Stimulated activated CD8-positive, alpha-beta memory T cell treated with anti-CD3 and anti-CD28 coated beads, Interleukin-12 subunit alpha, Interleukin-12 subunit beta, amount 100 ng/mL, for 24 hours (primary cell): ENCODE data around the gene CLTCL1.
"Not testable (repeated sequence)": the region's sequence is repeated elsewhere in the genome, so short reads cannot be mapped to it uniquely, and the experiment has no call there.

ENCODE experiments used
- DNase-seq: peaks from one replicate; pipeline ENCODE4 v3.0.0-alpha.2; 2020; ENCODE audit errors: extremely low read depth

CLTCL1 gene

DNA sequence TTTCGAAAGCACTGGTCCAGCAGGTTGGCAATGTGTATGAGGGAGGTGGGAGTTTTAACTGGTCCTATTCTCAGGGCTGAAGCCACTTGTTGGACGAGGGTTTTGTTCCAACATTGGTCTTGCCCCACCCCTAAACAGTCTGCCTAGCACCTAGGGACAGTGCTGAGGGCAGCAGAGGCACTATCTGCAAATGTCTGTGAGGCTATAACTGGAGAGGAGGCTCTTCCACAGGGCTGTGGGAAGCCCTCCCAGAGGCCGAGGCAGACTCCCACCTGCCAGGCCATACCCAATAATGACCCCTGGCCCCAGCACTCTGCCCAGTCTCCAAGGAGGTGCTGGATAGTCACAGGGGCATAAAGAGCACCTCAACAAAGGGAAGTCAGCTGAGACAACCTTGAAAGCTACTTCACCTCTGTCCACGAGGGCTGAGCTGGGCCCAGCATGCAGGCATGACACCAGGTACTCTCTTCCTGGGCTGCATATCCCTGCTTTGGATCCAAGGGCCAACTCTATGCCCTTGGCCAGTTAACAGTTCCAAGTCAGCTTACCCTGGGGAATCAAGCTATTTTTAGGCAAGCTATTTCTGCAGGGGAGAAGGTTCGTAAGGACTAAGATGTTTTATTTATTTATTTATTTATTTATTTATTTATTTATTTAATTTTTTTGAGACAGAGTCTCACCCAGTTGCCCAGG is 72.8 kb downstream of the CLTCL1 start:
- no peak for DNase-seq

DNA sequence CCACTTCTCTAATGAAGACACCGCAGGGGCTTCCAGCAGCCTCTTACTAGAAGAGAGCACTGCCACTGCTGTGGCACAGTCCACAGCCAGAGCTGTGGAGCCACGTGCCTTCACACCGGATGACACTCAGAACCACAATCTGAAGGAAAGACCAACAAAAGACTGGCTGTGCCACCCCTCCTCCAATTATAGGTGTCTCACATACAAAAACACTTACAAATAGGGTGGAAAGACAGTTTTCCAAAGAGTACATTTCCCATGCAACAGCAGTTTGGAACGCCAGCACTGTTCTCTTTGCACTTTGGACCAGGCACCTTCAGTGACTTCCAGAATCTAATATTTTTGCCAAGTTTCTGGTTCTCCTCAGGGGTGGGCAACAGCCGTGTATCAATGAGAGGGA is 74.9 kb downstream of the CLTCL1 start:
- no peak for DNase-seq

DNA sequence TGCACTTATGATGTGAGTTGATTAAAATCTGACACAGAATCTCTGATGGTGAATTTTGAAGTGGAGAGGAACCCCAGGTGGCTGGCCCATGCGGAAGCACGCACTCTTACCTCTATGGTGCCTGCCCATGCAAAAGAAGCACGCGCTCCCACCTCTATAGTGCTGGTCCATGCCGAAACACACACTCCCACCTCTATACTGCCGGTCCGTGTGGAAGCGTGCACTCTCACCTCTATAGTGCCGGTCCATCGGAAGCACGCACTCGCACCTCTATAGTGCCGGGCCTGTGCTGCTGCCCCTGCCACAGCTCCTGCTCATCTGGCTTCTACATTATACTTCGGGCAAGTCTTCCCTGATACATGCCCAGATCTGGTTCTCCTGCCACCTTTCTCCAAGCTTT is 76.2 kb downstream of the CLTCL1 start:
- no peak for DNase-seq

DNA sequence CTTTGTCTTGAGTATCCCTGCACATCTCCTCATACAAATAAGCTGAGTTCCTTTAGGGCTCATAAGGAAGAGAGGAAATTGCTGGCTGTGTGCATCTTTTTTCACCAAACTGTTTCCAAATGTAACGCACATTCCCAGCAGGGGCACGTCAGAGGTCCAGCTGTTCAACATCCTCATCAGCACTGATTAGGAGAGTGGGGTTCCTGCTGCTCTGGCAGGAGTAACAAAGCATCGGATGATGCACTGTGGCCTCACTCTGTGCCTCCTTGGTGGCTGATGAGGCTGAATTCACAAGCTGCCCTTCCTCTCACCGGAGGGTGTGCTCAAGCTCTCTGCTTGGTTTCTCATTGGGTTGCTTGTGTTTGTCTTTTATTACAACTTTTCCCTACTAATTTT is 77.4 kb downstream of the CLTCL1 start:
- DNase-seq = no peak

DNA sequence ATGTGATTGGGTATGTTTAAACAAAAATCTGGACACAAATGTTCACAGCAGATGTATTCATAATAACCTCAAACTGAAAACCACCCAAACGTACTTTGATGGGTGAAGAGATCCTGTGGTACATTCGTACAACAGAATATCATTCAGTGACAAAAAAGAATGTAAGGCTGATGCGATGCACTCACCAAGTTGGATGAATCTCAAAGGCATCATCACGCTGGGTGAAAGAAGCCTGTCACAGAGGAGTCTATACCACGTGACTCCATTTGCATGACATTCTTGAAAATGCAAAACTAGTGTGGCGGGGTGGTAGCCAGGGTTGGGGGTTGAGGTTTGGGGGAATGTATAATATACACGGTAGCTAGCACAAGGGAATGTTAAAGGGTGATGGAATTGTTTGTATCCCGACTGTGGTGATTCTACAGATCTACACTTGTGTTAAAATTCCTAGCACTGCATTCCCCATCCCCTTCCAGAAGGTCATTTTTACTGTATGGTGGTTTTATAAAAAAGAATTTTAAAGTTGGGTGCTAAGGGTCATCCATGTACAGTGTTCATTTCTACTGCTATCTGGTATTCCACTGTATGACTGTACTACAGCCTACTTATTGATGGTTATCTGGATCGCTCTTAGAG is 78.0 kb downstream of the CLTCL1 start:
- no peak for DNase-seq

DNA sequence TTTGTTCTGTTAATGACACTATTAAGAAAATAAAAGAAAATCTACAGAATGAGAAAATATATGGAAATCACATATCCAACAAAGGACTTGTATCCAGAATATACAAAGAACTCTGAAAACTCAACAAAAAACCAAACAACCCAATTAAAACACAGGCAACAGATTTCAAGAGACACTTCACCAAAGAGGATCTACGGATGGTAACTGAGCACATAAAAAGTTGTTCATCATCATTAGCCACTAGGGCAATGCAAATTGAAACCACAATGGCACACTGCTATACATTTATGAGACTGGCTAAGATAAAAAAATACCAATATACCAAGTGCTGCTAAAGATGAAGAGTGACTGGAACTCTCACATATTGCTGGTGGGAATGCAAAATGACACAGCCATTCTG is 78.5 kb downstream of the CLTCL1 start:
- no peak for DNase-seq

DNA sequence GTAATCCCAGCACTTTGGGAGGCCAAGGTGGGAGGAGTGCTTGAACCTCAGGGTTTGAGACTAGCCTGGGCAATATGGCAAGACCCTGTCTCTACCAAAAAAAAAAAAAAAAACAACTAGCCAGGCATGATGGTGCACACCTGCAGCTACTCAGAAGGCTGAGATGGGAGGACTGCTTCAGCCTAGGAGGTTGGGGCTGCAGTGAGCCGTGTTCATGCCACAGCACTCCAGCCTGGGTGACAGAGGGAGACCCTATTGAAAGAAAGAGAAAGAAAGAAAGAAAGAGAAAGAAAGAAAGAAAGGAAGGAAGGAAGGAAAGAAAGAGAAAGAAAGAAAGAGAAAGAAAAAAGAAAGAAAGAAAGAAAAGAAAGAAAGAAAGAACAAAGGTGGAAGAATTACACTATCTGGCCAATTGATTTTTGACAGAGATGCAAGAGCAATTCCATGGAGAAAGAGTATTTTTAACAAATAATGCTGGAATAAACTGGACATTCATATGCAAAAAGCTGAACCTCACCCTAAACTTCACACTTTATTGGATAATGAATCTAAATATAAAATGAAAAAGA is 79.1 kb downstream of the CLTCL1 start:
- DNase-seq = no peak

DNA sequence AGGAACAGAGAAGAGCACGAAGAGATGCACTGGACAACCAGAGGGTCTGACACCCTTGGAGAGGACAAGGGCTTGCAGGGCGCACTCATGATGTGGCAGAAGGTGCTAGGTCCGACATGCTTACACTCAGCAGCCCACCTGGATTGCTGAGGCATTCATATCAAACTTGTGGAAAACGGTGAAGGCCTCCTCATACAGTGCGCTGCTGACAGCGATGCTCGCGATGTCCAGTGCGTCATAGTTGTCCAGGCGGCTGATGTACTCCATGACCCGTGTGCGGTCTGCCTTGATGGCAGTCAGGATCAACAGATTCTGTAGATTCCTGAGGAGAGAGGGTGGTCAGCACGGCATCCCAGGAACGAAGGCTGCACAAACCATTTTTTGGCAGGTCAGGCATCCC is 81.3 kb downstream of the CLTCL1 start:
- no peak for DNase-seq

DNA sequence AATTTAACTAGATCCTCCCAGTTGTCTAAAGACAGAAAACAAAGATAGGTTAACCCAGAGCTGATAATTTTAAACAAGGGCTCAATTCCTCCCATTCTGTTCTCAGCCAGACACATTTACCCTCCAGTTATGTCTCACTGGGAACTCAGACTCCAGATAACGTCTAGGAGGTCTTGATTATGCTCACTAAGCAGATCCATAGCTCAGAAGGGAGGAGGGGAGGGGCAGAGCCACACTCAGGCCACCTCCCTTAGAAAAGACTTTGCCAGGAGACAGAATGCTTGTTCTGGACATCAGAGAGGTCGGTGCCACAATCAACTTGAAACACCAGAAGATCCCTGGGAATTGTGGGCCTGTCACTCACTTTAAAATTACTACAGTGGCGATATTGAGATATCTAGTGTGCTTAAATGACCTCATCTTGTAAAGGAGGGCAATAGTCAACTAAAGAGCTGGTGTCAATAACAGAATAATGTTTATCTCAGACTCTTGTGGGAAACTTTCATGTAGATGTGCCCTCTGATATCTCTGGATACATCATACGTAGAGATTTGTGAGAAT is 83.2 kb downstream of the CLTCL1 start:
- no peak for DNase-seq

DNA sequence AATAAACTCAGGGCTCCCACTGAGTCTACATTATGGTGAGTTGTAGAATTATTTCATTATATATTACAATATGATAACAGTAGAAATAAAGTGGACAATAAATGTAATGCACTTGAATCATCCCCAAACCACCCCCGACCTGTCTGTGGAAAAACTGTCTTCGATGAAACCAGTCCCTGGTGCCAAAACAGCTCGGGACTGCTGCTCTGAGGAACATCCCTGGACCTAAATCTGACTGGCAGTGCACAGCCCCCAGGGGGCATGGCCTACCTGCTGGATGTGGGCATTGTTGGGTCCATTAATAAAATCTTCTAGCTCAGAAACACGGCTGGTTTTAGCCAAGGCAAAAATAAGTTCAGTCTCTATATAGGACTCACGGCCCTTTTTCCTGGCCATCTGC is 83.6 kb downstream of the CLTCL1 start:
- DNase-seq = no peak

DNA sequence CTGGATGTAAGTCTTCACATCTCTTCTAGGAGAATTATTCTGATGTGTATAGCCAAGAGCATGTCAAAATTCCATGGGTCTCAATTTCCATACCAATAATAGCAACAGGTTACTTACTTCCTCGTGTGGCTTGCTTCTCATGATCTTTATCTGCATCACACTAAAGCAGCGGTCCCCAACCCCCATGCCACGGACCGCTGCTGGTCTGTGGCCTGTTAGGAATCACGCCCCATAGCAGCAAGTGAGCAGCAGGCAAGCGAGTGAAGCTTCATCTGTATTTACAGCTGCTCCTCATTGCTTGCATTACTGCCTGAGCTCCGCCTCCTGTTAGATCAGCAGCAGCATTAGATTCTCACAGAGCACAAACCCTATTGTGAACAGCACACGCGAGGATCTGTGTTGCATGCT is 84.1 kb downstream of the CLTCL1 start:
- DNase-seq = no peak

DNA sequence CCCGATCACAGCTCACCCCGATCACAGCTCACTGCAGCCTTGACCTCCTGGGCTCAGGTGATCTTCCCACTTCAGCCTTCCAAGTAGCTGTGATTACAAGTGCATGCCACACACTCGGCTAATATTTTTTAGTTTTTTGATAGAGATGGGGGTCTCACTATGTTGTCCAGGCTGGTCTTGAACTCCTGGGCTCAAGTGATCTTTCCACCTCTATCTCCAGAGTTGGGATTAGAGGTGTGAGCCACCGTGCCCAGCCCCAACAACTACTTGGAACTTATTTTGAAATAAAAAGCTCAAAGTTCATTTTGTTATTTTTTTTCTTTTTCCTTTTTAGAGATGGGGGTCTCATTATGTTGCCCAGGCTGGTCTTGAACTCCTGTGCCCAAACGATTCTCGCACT is 85.2 kb downstream of the CLTCL1 start:
- no peak for DNase-seq

DNA sequence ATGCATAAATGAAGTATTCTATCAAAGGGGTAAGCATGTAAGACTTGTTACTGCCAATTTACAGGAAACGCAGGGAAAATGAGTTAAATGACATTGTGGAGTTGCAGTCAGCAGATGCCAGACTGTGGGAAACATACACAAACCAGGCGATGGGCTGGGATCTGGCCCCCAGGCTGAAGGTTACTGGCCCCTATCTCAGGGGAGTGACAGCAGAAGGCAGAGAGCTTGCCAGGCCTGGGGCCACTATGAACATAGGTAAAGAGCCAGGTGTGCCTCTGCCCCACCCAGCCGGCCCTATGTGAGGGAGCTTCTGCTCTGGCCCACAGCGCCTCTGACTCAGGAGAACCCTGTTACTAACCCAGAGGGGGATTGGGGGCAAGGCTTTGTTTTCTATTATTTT is 86.9 kb downstream of the CLTCL1 start:
- no peak for DNase-seq

DNA sequence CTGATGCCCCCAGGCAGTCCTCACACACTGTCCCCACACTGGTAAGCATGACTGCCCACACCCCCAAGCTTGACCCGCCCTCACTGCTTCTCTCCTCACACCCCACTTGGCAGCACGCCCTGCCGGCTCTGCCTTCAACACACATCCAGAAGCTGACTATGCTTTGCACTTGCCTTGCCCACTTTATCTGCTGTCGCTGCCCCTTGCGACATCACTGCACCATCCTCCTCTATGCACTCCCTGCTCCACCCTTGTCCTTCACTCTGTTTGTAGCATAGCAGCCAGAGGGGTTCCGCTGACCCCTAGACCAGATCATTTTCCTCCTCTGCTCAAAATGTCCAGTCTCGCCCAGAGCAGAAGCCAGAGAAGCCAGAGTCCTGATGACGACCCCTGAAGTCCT is 87.7 kb downstream of the CLTCL1 start:
- no peak for DNase-seq

DNA sequence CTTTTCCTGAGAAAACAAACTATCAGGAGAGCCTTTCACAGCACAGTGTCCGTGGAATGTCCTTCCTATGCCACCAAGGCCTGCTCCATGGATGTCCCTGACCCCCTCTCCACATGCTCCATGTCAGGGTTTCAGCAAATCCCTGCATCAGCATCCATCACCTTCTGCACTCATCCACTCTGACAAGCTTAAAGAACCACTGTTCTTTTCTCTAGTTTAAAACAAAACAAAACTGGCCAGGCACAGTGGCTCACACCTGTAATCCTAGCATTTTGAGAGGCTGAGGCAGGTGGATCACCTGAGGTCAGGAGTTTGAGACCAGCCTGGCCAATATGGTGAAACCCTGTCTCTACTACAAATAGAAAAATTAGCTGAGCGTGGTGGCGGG is 88.7 kb downstream of the CLTCL1 start:
- not testable (repeated sequence) for DNase-seq

DNA sequence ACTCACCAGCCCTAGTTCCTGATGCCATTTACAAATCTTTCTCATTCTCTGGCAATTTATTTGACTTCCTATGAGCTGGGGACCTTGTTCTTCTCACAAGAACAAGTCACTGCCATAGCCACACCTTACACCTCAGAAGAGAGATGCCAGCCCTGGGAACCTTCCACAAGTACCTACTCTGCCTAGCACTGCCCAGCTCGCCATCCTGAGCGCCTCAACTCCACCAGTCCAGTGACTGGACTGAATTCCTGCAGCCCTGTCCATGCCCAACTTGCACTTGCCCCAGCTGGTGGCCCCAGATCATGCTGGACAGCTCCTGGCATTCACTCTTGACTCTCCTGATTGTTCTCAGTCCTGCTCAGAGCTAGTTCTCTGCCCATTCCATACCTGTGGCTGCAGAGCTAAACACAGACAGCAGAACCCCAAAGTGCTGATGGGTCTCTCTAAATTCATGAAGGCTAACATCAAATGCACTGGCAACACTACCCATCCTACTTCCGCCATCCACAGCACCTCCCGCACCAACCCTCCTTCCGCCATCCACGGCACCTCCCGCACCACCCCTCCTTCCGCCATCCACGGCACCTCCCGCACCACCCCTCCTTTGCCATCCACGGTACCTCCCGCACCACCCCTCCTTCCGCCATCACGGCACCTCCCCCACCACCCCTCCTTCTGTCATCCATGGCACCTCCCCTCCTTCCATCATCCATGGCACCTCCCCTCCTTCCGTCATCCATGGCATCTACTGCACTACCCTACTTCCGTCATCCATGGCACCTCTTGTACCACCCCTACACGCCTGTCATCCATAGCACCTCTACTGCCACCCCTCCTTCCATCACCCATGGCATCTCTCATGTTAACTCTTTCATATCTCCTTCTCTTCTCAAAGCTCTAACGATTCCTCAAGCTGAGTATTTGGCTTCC is 89.4 kb downstream of the CLTCL1 start:
- DNase-seq = no peak

DNA sequence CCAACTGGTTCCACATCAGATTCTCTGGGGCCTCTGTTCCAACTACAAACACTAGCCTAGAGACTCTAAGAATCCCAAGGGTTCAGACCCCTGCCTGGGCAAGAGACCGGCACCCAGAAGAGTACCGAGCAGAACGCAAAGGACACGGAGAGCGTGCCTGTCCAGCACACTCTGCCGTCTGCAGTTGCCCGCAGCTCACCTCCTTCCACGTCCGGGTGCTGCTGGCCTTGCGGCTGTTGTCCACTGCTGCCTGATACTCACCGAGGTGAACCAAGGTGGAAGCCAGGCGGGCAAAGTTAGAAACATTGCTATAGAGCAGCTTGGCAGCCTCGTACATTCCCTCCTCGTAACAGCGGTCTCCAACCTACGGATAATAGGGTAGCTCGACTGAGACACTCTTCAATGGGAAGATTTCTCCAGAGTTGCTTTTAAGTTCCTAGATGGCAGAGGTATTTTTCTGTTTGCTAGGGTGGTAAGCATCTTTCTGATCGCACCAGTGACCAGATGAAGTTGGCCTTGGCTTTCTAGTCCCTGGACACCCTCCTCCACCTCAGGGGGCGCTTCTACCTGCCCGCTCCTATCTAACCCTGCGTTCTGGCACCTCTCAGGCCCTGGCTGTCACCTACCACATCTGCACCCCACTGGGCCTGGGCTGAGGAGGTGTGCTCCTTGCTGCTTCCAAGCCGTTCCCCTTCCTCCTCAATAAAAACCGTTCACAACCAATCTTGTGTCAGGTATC is 90.2 kb downstream of the CLTCL1 start:
- DNase-seq = no peak

DNA sequence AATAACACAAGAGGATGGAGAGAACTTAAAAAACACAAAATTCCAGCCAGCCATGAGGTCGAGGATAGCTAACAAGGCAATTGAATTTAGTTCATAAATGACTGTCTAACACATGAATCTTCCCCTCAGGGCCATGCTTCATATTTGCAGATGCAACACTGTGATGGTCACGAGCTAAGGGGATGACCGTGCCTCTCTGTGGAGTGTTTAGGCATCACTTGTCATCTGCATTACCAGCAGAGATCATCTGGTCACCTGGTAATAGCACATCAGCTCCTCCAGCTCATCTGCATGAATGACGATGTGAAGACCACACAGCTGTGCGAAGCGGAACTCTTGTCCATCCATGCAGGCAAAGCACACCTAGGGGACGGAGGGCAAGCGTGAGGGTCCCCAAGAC is 92.0 kb downstream of the CLTCL1 start:
- no peak for DNase-seq

DNA sequence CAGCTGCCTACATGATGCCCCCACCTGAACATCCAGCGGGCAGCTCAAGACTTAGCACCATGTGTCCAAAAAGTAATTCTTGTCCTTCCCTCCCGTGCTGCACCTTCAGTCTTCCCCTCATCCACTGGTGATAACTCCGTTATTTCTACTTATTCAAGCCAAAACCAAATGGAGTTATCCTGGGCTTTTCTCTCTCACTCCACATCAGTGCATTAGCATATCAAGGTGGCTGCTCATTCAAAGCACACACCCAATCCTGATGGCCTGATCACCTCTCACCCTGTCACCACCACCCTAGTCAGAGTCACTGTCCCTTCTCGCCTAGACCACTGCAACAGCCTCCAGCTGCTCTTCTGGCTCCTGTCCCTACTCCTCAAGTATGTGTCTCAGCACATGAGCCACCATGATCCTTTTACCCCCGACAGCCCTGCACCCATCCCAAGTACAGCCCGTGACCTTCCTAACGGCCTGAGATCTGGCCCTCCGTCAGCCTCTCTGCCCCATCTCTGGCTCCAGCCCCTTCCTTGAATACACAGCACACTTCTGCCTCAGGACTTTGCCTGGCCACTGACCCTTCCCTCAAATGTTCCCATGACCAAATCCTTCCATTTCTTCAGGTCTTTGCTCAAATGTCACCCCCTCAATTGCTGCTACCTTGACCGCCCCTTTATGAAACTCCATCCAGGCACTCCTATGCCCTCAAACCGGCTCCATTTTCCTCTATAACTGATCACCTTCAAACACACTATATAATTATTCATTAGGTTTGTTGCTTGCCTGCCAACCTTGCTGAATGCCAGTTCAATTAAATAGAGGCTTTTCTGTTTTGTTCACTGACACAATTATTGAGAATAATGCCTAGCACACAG is 93.3 kb downstream of the CLTCL1 start:
- no peak for DNase-seq

DNA sequence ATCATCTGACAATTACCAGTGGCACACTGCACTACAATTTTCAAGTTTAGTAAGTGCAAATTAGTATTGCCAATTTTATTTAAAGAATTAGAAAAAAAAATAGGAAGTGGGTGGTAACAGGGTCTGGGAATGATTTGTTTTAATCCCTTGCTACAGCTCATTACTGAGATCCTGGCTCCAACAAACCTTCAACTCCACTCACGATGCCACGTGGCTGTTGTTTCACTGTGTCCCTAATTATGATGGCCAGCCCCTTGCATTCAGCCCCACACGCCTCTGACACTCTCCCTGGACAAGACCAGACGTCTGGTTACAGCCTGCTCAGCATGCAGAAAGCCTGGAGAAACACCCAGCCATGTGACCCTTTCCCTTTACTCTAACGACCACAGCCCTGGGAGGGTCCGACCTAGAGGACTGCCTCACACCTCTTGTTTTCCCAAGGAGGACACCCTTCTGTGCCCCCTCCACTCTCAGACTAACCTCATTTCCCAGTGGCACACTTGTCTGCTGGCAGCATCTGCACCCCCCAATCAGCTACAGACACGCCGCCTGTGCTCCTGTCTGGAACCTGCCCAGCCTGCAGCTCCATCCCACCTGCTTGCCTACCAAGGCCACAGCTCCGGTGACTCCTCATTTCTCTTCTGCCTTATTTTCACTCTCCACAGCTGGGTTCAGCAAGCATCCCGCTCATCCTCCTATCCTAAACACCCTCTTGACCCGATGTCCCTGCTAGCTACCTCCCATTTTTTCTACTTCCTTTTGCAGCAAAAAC is 94.5 kb downstream of the CLTCL1 start:
- no peak for DNase-seq
